DND-41 (cell line): ENCODE data around the gene GUCD1.

Experiments
- ATAC-seq: fragments of 200-7000 bp; cut with Tn5 transposase; 3 replicates; pipeline ENCODE4 v1.9.1; 2021; ENCODE audit warnings: low read depth; ENCODE audit not compliant: insufficient read depth
- DNase-seq: peaks from one replicate; pipeline ENCODE4 v3.0.0-alpha.2; 2020
- H2AFZ ChIP-seq: 2 replicates; pipeline ENCODE4 v1.6.0; 2012; ENCODE audit warnings: low read depth, low read length
- H3K27ac ChIP-seq: 2 replicates; pipeline ENCODE4 v1.5.1; 2012; ENCODE audit warnings: low read length, inconsistent platforms
- H3K27me3 ChIP-seq: fragments of 200-600 bp; sonication (generic); 2 replicates; pipeline ENCODE4 v1.6.0; 2012; ENCODE audit warnings: low read length, mild to moderate bottlenecking, inconsistent platforms; ENCODE audit not compliant: insufficient read depth, poor library complexity
- H3K36me3 ChIP-seq: 2 replicates; pipeline ENCODE4 v1.5.1; 2012; ENCODE audit warnings: low read length, inconsistent platforms; ENCODE audit not compliant: insufficient read depth
- H3K4me1 ChIP-seq: 2 replicates; pipeline ENCODE4 v1.5.1; 2012; ENCODE audit warnings: mild to moderate bottlenecking, low read length; ENCODE audit not compliant: insufficient read depth
- H3K4me2 ChIP-seq: 2 replicates; pipeline ENCODE4 v1.6.0; 2012; ENCODE audit warnings: mild to moderate bottlenecking, moderate library complexity, low read length, inconsistent platforms; ENCODE audit not compliant: insufficient read depth
- H3K4me3 ChIP-seq, 2 experiments: fragments of 200-600 bp in 1 of 2; shearing (Covaris generic) in 1 of 2; 2 replicates each; pipeline ENCODE4 v1.5.1; 2012 to 2016; ENCODE audit warnings: inconsistent platforms in 2 of 2, low read length in 2 of 2, mild to moderate bottlenecking in 2 of 2, low read depth in 1 of 2, moderate library complexity in 1 of 2
- H3K79me2 ChIP-seq: 2 replicates; pipeline ENCODE4 v1.6.0; 2012; ENCODE audit warnings: low read length, inconsistent platforms; ENCODE audit not compliant: insufficient read depth
- H3K9ac ChIP-seq: 2 replicates; pipeline ENCODE4 v1.6.0; 2012; ENCODE audit warnings: low read depth, mild to moderate bottlenecking, inconsistent platforms, low read length, moderate library complexity
- H3K9me3 ChIP-seq: 2 replicates; pipeline ENCODE4 v1.5.1; 2012; ENCODE audit warnings: low read length, moderate library complexity, mild to moderate bottlenecking, inconsistent platforms; ENCODE audit not compliant: insufficient read depth, severe bottlenecking
- H4K20me1 ChIP-seq: 2 replicates; pipeline ENCODE4 v1.6.0; 2012; ENCODE audit warnings: low read length; ENCODE audit not compliant: insufficient read depth
- CTCF ChIP-seq: IDR thresholded peaks from 2 replicates; pipeline ENCODE4 v1.5.1; 2012; ENCODE audit warnings: borderline replicate concordance, low read length, moderate library complexity, mild to moderate bottlenecking; ENCODE audit not compliant: poor library complexity, severe bottlenecking; ENCODE audit errors: extremely low read depth
- EZH2 ChIP-seq: IDR thresholded peaks from 3 replicates; pipeline ENCODE4 v1.6.1; 2012; ENCODE audit warnings: borderline replicate concordance, low read depth, mild to moderate bottlenecking, moderate library complexity, low read length, inconsistent platforms; ENCODE audit not compliant: severe bottlenecking

The GUCD1 gene

GRCh38 chr22:24550902-24551435, 4.0 kb downstream of the GUCD1 start:
- H3K27me3 ChIP-seq: no peaks in the 10 kb centered on the region
- H4K20me1 ChIP-seq: peaks cover 54% of the 10 kb centered on the region
- no peak for DNase-seq
- H3K9ac ChIP-seq: no peak overlapping the region
- no peak for ATAC-seq
- H3K4me1 ChIP-seq: peaks cover 22% of the 10 kb centered on the region
- peaks cover 67% of the 10 kb centered on the region for H3K79me2 ChIP-seq
- no peak overlapping the region for H2AFZ ChIP-seq
- no peak overlapping the region for H3K4me3 ChIP-seq
- H3K27ac ChIP-seq: no peak overlapping the region
- H3K9me3 ChIP-seq: no peaks in the 10 kb centered on the region
- no peak overlapping the region for H3K4me2 ChIP-seq
- peaks cover 70% of the 10 kb centered on the region for H3K36me3 ChIP-seq
- no peak for TF ChIP-seq CTCF

GRCh38 chr22:24550028-24550901, 4.7 kb downstream of the GUCD1 start:
- Histone ChIP-seq H2AFZ (no peak overlapping the region), H3K27me3 (no peaks in the 10 kb centered on the region), H3K9me3 (no peaks in the 10 kb centered on the region), H3K4me1 (peaks cover 22% of the 10 kb centered on the region), H3K79me2 (peaks cover 65% of the 10 kb centered on the region), H3K4me2 (no peak overlapping the region), H4K20me1 (peaks cover 54% of the 10 kb centered on the region), H3K9ac (no peak overlapping the region), H3K36me3 (peaks cover 72% of the 10 kb centered on the region), H3K4me3 (no peak overlapping the region), H3K27ac (no peak overlapping the region; the same call in 1 of the 2 replicates)
- TF ChIP-seq EZH2 (no peak), CTCF (no peak)
- ATAC-seq (no peak), DNase-seq (no peak)

- no peak overlapping the region for H3K27ac ChIP-seq
Observed at GRCh38 chr22:24548812-24549211, 6.1 kb downstream of the GUCD1 start.

More at GRCh38 chr22:24548812-24549211, 6.1 kb downstream of the GUCD1 start:
- H3K9me3 ChIP-seq: no peaks in the 10 kb centered on the region
- peaks cover 82% of the 10 kb centered on the region for H3K36me3 ChIP-seq
- H3K79me2 ChIP-seq: peaks cover 54% of the 10 kb centered on the region
- peaks cover 55% of the 10 kb centered on the region for H4K20me1 ChIP-seq
- no peak overlapping the region for H3K4me2 ChIP-seq
- H3K4me1 ChIP-seq: peaks cover 15% of the 10 kb centered on the region
- H3K9ac ChIP-seq: no peak overlapping the region
- DNase-seq: no peak
- TF ChIP-seq CTCF (no peak), EZH2 (no peak)
- no peak for ATAC-seq
- no peaks in the 10 kb centered on the region for H3K27me3 ChIP-seq
- no peak overlapping the region for H2AFZ ChIP-seq
- H3K4me3 ChIP-seq: no peak overlapping the region
